ENCODE measurements around the gene MTG2.

MTG2 gene

GRCh38 chr20:62136283-62137091, 46.3 kb upstream of the MTG2 start:
- peak; percentile 72 for DNase-seq (ENCODE audit: low spot score)

GRCh38 chr20:62137092-62137384, 45.8 kb upstream of the MTG2 start:
- TF ChIP-seq CTCF (IDR thresholded peaks at IDR 0.05; ENCODE audit: extremely low read depth, insufficient read depth, missing control alignments), result no peak
- DNase-seq (ENCODE audit: low spot score), result no peak
- in situ Hi-C loops (cut with MboI; ENCODE audit: low pct_unique_long_range_greater_than_20kb, low sequenced_read_pairs, unreplicated experiment), result no loop called here

More at GRCh38 chr20:62136283-62137091, 46.3 kb upstream of the MTG2 start:
- TF ChIP-seq CTCF (IDR thresholded peaks at IDR 0.05; ENCODE audit: extremely low read depth, insufficient read depth, missing control alignments), result peak; percentile 81
- in situ Hi-C loops (cut with MboI; ENCODE audit: low pct_unique_long_range_greater_than_20kb, low sequenced_read_pairs, unreplicated experiment), result no loop called here

GRCh38 chr20:62137478-62138203, 45.2 kb upstream of the MTG2 start:
- DNase-seq (ENCODE audit: low spot score), result no peak
- no peak for TF ChIP-seq CTCF (IDR thresholded peaks at IDR 0.05; ENCODE audit: extremely low read depth, insufficient read depth, missing control alignments)
- in situ Hi-C loops (cut with MboI; ENCODE audit: low pct_unique_long_range_greater_than_20kb, low sequenced_read_pairs, unreplicated experiment), result no loop called here

- no peak for DNase-seq (ENCODE audit: low spot score)
- in situ Hi-C loops (cut with MboI; ENCODE audit: low pct_unique_long_range_greater_than_20kb, low sequenced_read_pairs, unreplicated experiment), result no loop called here
- no peak for TF ChIP-seq CTCF (IDR thresholded peaks at IDR 0.05; ENCODE audit: extremely low read depth, insufficient read depth, missing control alignments)
Measured at GRCh38 chr20:62138204-62138543, 44.7 kb upstream of the MTG2 start.

- DNase-seq (ENCODE audit: low spot score), result no peak
- in situ Hi-C loops (cut with MboI; ENCODE audit: low pct_unique_long_range_greater_than_20kb, low sequenced_read_pairs, unreplicated experiment), result no loop called here
- no peak for TF ChIP-seq CTCF (IDR thresholded peaks at IDR 0.05; ENCODE audit: extremely low read depth, insufficient read depth, missing control alignments)
Measured at GRCh38 chr20:62138912-62139311, 43.9 kb upstream of the MTG2 start.

- no peak for TF ChIP-seq CTCF (IDR thresholded peaks at IDR 0.05; ENCODE audit: extremely low read depth, insufficient read depth, missing control alignments)
- DNase-seq (ENCODE audit: low spot score), result no peak
- in situ Hi-C loops (cut with MboI; ENCODE audit: low pct_unique_long_range_greater_than_20kb, low sequenced_read_pairs, unreplicated experiment), result loop anchor here (10.0 kb wide), 1 partner anchor 115 kb away; no protein-coding TSS in a partner anchor
Measured at GRCh38 chr20:62139636-62140035, 43.2 kb upstream of the MTG2 start.

All from GM13977 (cell line).